ENCODE results near the gene MMP12. TPM values are rescaled to one million over a fixed set of nuclear protein-coding genes. Genes with fewer than 3 reads are reported as not detected.

The MMP12 gene
- total and polyA plus RNA-seq, 2 donors (not counting 1 experiment from before 2014, with no cell fraction given) = 0.27 to 0.83 TPM

DNA sequence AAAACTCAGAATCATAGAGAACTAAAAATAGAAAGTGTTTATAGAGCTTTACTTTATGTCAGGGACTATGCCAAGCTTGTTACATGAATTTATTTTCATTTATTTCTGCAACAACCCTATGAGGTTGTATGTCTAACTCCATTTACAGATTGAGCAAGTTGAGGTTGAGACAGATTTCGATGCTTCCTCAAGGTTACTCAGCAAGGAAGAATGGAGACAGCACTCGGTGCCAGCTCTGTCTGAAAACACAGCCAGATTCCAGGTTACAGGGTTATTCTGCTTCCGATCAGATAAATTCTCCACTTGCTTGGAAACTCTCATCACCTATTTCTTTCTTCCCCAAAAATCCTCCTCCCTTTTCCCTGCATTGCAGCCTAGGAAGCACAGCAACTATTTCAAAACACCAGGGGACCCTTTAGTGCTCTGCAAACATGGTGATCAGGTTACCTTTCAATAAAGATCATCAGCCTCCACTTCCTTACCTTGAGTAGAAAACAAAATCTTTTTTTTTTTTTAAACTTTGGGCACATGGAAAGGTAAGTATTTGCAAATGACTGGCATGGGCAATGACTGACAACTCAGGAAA is 38.4 kb downstream of the MMP12 start:
- no peaks in the 10 kb centered on the region for H3K4me1 ChIP-seq (ENCODE audit: control insufficient read depth, extremely low read depth, insufficient read depth, low read length)
- H3K4me2 ChIP-seq (ENCODE audit: extremely low read depth, insufficient read depth, low read length) = no peak overlapping the region
- H3K9me3 ChIP-seq (ENCODE audit: control insufficient read depth, insufficient read depth, low read depth, low read length) = no peaks in the 10 kb centered on the region
- no peak overlapping the region for H3K9ac ChIP-seq (ENCODE audit: insufficient read depth, low read length)
- peak; percentile 42 to 93 for DNase-seq (ENCODE audit: low read depth in 2 of 2)
- no peaks in the 10 kb centered on the region for H4K20me1 ChIP-seq (ENCODE audit: control insufficient read depth, extremely low read depth, insufficient read depth, low read length)
- H3K79me2 ChIP-seq (ENCODE audit: control insufficient read depth, insufficient read depth, low read length) = no peaks in the 10 kb centered on the region
- no peak overlapping the region for H2AFZ ChIP-seq (ENCODE audit: low read length)
- H3K36me3 ChIP-seq (ENCODE audit: control insufficient read depth, insufficient read depth, low read length) = no peaks in the 10 kb centered on the region
- no peak overlapping the region for H3K4me3 ChIP-seq (replicated peaks in 1 of 4; ENCODE audit: control extremely low read depth in 1 of 4, insufficient read depth in 1 of 4, low read depth in 3 of 4, low read length in 4 of 4)
- no peak overlapping the region for H3K27ac ChIP-seq (ENCODE audit: insufficient read depth, low read length)
- no peaks in the 10 kb centered on the region for H3K27me3 ChIP-seq (ENCODE audit: control insufficient read depth, insufficient read depth, low read length)
- TF ChIP-seq EZH2 (IDR thresholded peaks at IDR 0.05; ENCODE audit: low read length, missing control alignments) = no peak
- TF ChIP-seq, protein P1, sequence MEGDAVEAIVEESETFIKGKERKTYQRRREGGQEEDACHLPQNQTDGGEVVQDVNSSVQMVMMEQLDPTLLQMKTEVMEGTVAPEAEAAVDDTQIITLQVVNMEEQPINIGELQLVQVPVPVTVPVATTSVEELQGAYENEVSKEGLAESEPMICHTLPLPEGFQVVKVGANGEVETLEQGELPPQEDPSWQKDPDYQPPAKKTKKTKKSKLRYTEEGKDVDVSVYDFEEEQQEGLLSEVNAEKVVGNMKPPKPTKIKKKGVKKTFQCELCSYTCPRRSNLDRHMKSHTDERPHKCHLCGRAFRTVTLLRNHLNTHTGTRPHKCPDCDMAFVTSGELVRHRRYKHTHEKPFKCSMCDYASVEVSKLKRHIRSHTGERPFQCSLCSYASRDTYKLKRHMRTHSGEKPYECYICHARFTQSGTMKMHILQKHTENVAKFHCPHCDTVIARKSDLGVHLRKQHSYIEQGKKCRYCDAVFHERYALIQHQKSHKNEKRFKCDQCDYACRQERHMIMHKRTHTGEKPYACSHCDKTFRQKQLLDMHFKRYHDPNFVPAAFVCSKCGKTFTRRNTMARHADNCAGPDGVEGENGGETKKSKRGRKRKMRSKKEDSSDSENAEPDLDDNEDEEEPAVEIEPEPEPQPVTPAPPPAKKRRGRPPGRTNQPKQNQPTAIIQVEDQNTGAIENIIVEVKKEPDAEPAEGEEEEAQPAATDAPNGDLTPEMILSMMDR (conservative IDR thresholded peaks at IDR 0.05 in 1 of 2, IDR thresholded peaks at IDR 0.05 in 1 of 2; ENCODE audit: low read depth in 1 of 2, low read length in 2 of 2) = no peak

DNA sequence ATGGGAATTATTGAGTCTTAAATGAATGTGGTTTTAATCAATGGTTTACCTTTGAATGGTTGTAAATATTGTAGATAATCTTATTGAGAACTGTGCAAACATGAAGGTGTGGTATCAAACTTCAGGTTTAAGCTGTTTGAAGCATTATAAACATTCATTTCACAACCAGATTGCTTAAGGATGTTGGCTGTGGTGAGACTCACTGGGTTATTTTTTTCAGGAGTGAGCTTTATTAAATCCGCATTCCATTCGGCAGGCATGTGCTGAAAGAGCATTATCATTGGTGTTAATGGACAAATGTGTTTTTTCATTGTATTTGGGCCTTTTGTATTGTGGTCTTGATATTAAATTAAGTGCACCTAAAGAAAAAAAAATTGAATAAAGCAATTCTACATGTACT is 41.1 kb downstream of the MMP12 start:
- peak in 1 of 2 donors; percentile 34 for DNase-seq (ENCODE audit: low read depth in 2 of 2)
- H3K27ac ChIP-seq (ENCODE audit: insufficient read depth, low read length) = no peak overlapping the region
- H3K9ac ChIP-seq (ENCODE audit: insufficient read depth, low read length) = no peak overlapping the region
- no peak overlapping the region for H3K4me2 ChIP-seq (ENCODE audit: extremely low read depth, insufficient read depth, low read length)
- H3K79me2 ChIP-seq (ENCODE audit: control insufficient read depth, insufficient read depth, low read length) = no peaks in the 10 kb centered on the region
- H3K4me1 ChIP-seq (ENCODE audit: control insufficient read depth, extremely low read depth, insufficient read depth, low read length) = no peaks in the 10 kb centered on the region
- no peaks in the 10 kb centered on the region for H4K20me1 ChIP-seq (ENCODE audit: control insufficient read depth, extremely low read depth, insufficient read depth, low read length)
- H3K36me3 ChIP-seq (ENCODE audit: control insufficient read depth, insufficient read depth, low read length) = no peaks in the 10 kb centered on the region
- H2AFZ ChIP-seq (ENCODE audit: low read length) = no peak overlapping the region
- TF ChIP-seq, protein P1 (conservative IDR thresholded peaks at IDR 0.05 in 1 of 2, IDR thresholded peaks at IDR 0.05 in 1 of 2; ENCODE audit: low read depth in 1 of 2, low read length in 2 of 2) = no peak
- TF ChIP-seq EZH2 (IDR thresholded peaks at IDR 0.05; ENCODE audit: low read length, missing control alignments) = no peak
- no peak overlapping the region for H3K4me3 ChIP-seq (replicated peaks in 1 of 4; ENCODE audit: control extremely low read depth in 1 of 4, insufficient read depth in 1 of 4, low read depth in 3 of 4, low read length in 4 of 4)
- H3K9me3 ChIP-seq (ENCODE audit: control insufficient read depth, insufficient read depth, low read depth, low read length) = no peaks in the 10 kb centered on the region
- H3K27me3 ChIP-seq (ENCODE audit: control insufficient read depth, insufficient read depth, low read length) = no peaks in the 10 kb centered on the region

DNA sequence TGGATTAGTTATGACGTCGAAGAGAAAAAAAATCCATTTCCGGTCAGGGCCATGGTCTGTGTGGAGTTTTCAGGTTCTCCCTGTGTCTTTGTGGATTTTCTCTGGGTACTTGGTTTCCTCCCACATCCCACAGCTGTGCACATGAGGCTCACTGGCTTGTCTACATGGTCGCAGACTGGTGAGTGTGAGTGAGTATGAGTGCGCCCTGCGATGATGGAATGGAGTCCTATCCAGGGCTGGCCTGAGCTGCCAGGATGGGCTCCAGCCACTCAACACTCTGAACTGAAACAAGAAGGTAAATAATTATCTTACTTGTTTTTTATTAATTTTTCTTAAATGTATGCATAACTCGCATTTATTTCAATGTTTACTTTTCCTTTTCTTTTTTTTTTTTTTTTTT is 42.2 kb downstream of the MMP12 start:
- H2AFZ ChIP-seq (ENCODE audit: low read length) = no peak overlapping the region
- H3K4me2 ChIP-seq (ENCODE audit: extremely low read depth, insufficient read depth, low read length) = no peak overlapping the region
- H3K36me3 ChIP-seq (ENCODE audit: control insufficient read depth, insufficient read depth, low read length) = no peaks in the 10 kb centered on the region
- DNase-seq (ENCODE audit: low read depth in 2 of 2) = no peak
- no peaks in the 10 kb centered on the region for H3K79me2 ChIP-seq (ENCODE audit: control insufficient read depth, insufficient read depth, low read length)
- H4K20me1 ChIP-seq (ENCODE audit: control insufficient read depth, extremely low read depth, insufficient read depth, low read length) = no peaks in the 10 kb centered on the region
- peak overlapping the region in 1 of 4 experiments; percentile 55 for H3K4me3 ChIP-seq (replicated peaks in 1 of 4; ENCODE audit: control extremely low read depth in 1 of 4, insufficient read depth in 1 of 4, low read depth in 3 of 4, low read length in 4 of 4)
- H3K9ac ChIP-seq (ENCODE audit: insufficient read depth, low read length) = no peak overlapping the region
- H3K9me3 ChIP-seq (ENCODE audit: control insufficient read depth, insufficient read depth, low read depth, low read length) = no peaks in the 10 kb centered on the region
- H3K27me3 ChIP-seq (ENCODE audit: control insufficient read depth, insufficient read depth, low read length) = no peaks in the 10 kb centered on the region
- no peak for TF ChIP-seq EZH2 (IDR thresholded peaks at IDR 0.05; ENCODE audit: low read length, missing control alignments)
- TF ChIP-seq, protein P1 (conservative IDR thresholded peaks at IDR 0.05 in 1 of 2, IDR thresholded peaks at IDR 0.05 in 1 of 2; ENCODE audit: low read depth in 1 of 2, low read length in 2 of 2) = no peak
- no peak overlapping the region for H3K27ac ChIP-seq (ENCODE audit: insufficient read depth, low read length)
- H3K4me1 ChIP-seq (ENCODE audit: control insufficient read depth, extremely low read depth, insufficient read depth, low read length) = no peaks in the 10 kb centered on the region
